Neural progenitor cell (in vitro differentiated cells): Measurements from ENCODE around the gene FLT4. TPM values are rescaled to one million over a fixed set of nuclear protein-coding genes. Genes with fewer than 3 reads are reported as not detected.

Experiments used
- DNase-seq: peaks from one replicate; pipeline ENCODE4 v3.0.0-alpha.2; 2016; ENCODE audit warnings: low spot score
- H2AFZ ChIP-seq: fragments of 200-600 bp; sonication (generic); replicated peaks from 2 replicates; pipeline ENCODE4 v1.6.1; 2016; ENCODE audit warnings: antibody characterized with exemption
- H3F3A ChIP-seq: fragments of 200-600 bp; sonication (generic); 2 replicates; pipeline ENCODE4 v1.6.1; 2016; ENCODE audit warnings: antibody characterized with exemption, low read depth
- H3K27ac ChIP-seq: fragments of 200-600 bp; sonication (generic); 2 replicates; pipeline ENCODE4 v1.5.1; 2016; ENCODE audit warnings: mild to moderate bottlenecking
- H3K27me3 ChIP-seq: fragments of 200-600 bp; sonication (generic); 2 replicates; pipeline ENCODE4 v1.6.1; 2016; ENCODE audit warnings: mild to moderate bottlenecking, moderate library complexity
- H3K36me3 ChIP-seq: fragments of 200-600 bp; sonication (generic); 2 replicates; pipeline ENCODE4 v1.5.1; 2016
- H3K4me1 ChIP-seq: fragments of 200-600 bp; sonication (generic); 2 replicates; pipeline ENCODE4 v1.6.1; 2016; ENCODE audit warnings: mixed run types
- H3K4me2 ChIP-seq: fragments of 200-600 bp; sonication (generic); 2 replicates; pipeline ENCODE4 v1.6.1; 2016
- H3K4me3 ChIP-seq: fragments of 200-600 bp; sonication (generic); 2 replicates; pipeline ENCODE4 v1.5.1; 2016
- H3K79me2 ChIP-seq: fragments of 200-600 bp; sonication (generic); 2 replicates; pipeline ENCODE4 v1.6.1; 2016; ENCODE audit warnings: low read depth
- H3K9ac ChIP-seq: fragments of 200-600 bp; sonication (generic); 2 replicates; pipeline ENCODE4 v1.6.1; 2016
- H3K9me3 ChIP-seq: fragments of 200-600 bp; sonication (generic); 2 replicates; pipeline ENCODE4 v1.5.1; 2016; ENCODE audit warnings: low read depth
- H4K20me1 ChIP-seq: fragments of 200-600 bp; sonication (generic); 2 replicates; pipeline ENCODE4 v1.6.1; 2016; ENCODE audit warnings: low read depth
- H3K27ac Mint-ChIP-seq: 3 replicates; pipeline ENCODE4 v1.8.0; 2021; ENCODE audit warnings: mixed read lengths
- H3K27me3 Mint-ChIP-seq: 2 replicates; pipeline ENCODE4 v1.8.0; 2022; ENCODE audit warnings: low read depth, mild to moderate bottlenecking, inconsistent platforms, moderate library complexity, mixed read lengths; ENCODE audit not compliant: insufficient read depth
- H3K36me3 Mint-ChIP-seq: 3 replicates; pipeline ENCODE4 v1.8.0; 2021; ENCODE audit warnings: mixed read lengths
- H3K4me1 Mint-ChIP-seq: 3 replicates; pipeline ENCODE4 v1.8.0; 2021; ENCODE audit warnings: mixed read lengths
- H3K4me3 Mint-ChIP-seq: 3 replicates; pipeline ENCODE4 v1.8.0; 2021; ENCODE audit warnings: mild to moderate bottlenecking, moderate library complexity, mixed read lengths
- H3K9me3 Mint-ChIP-seq: 3 replicates; pipeline ENCODE4 v1.8.0; 2020; ENCODE audit warnings: mixed read lengths
- CTCF ChIP-seq: fragments of 200-600 bp; sonication (generic); IDR thresholded peaks from 2 replicates; pipeline ENCODE4 v1.5.1; 2017; ENCODE audit warnings: antibody characterized with exemption, mild to moderate bottlenecking
- EZH2 ChIP-seq: fragments of 200-600 bp; sonication (generic); IDR thresholded peaks from 2 replicates; pipeline ENCODE4 v1.6.1; 2017; ENCODE audit warnings: antibody characterized with exemption, mild to moderate bottlenecking, moderate library complexity
- EZH2phosphoT487 ChIP-seq: fragments of 200-600 bp; sonication (generic); IDR thresholded peaks from 2 replicates; pipeline ENCODE4 v1.6.1; 2017; ENCODE audit warnings: antibody characterized with exemption
- total RNA-seq: library from RNA; depleted of rRNA; stranded (reverse); fragments of >200 nt; gene quantifications from 2 replicates; pipeline ENCODE4 v1.2.3, GENCODE V29; 2015; ENCODE audit warnings: low replicate concordance

Gene FLT4
- total RNA-seq, 1 donor from 2014 or later: 2.3 TPM

- Histone ChIP-seq H3K27me3 (peaks cover 22% of the 10 kb centered on the region), H3F3A (no peaks in the 10 kb centered on the region), H3K4me1 (no peaks in the 10 kb centered on the region), H3K9me3 (no peaks in the 10 kb centered on the region), H3K4me2 (no peak overlapping the region), H4K20me1 (no peaks in the 10 kb centered on the region), H3K36me3 (no peaks in the 10 kb centered on the region), H3K9ac (no peak overlapping the region), H3K79me2 (no peaks in the 10 kb centered on the region), H3K27ac (no peak overlapping the region), H2AFZ (no peak overlapping the region), H3K4me3 (no peak overlapping the region)
- no peaks in the 10 kb centered on the region for H3K9me3 Mint-ChIP-seq
- no peaks in the 10 kb centered on the region for H3K36me3 Mint-ChIP-seq
- peaks cover 5% of the 10 kb centered on the region for H3K4me1 Mint-ChIP-seq
- peaks cover 8% of the 10 kb centered on the region for H3K27me3 Mint-ChIP-seq
- TF ChIP-seq EZH2phosphoT487: no peak
- no peak for TF ChIP-seq CTCF
- no peak for TF ChIP-seq EZH2
- no peak overlapping the region for H3K4me3 Mint-ChIP-seq
- DNase-seq: no peak
- no peak overlapping the region for H3K27ac Mint-ChIP-seq
These were observed 28.1 kb downstream of the FLT4 start for GRCh38 chr5:180621311-180621710.

- Histone ChIP-seq H3K4me2 (no peak overlapping the region), H3K4me3 (no peak overlapping the region), H3K79me2 (no peaks in the 10 kb centered on the region), H3K36me3 (no peaks in the 10 kb centered on the region), H3K9ac (no peak overlapping the region), H3K4me1 (no peaks in the 10 kb centered on the region), H4K20me1 (no peaks in the 10 kb centered on the region), H3K27ac (no peak overlapping the region), H2AFZ (no peak overlapping the region), H3F3A (no peaks in the 10 kb centered on the region), H3K27me3 (peaks cover 22% of the 10 kb centered on the region), H3K9me3 (no peaks in the 10 kb centered on the region)
- DNase-seq: no peak
- Mint-ChIP-seq H3K27me3 (peaks cover 8% of the 10 kb centered on the region), H3K27ac (no peak overlapping the region), H3K36me3 (no peaks in the 10 kb centered on the region), H3K4me3 (peak overlapping the region; percentile 82), H3K9me3 (no peaks in the 10 kb centered on the region), H3K4me1 (peaks cover 5% of the 10 kb centered on the region)
- TF ChIP-seq CTCF (no peak), EZH2 (no peak), EZH2phosphoT487 (no peak)
These were observed 29.4 kb downstream of the FLT4 start for GRCh38 chr5:180620014-180620413.

- peaks cover 5% of the 10 kb centered on the region for H3K4me1 Mint-ChIP-seq
- H3K4me3 Mint-ChIP-seq: peak overlapping the region; percentile 82
- H3K9ac ChIP-seq: no peak overlapping the region
- H2AFZ ChIP-seq: no peak overlapping the region
- TF ChIP-seq CTCF: no peak
- no peak for TF ChIP-seq EZH2
- no peak for TF ChIP-seq EZH2phosphoT487
- H3K27me3 Mint-ChIP-seq: peaks cover 8% of the 10 kb centered on the region
- no peaks in the 10 kb centered on the region for H3K36me3 Mint-ChIP-seq
- H3K4me1 ChIP-seq: no peaks in the 10 kb centered on the region
- DNase-seq: no peak
- no peaks in the 10 kb centered on the region for H3F3A ChIP-seq
- no peak overlapping the region for H3K4me2 ChIP-seq
- H3K27ac Mint-ChIP-seq: no peak overlapping the region
- no peaks in the 10 kb centered on the region for H3K36me3 ChIP-seq
- H3K79me2 ChIP-seq: no peaks in the 10 kb centered on the region
- peaks cover 22% of the 10 kb centered on the region for H3K27me3 ChIP-seq
- no peaks in the 10 kb centered on the region for H3K9me3 ChIP-seq
- H3K27ac ChIP-seq: no peak overlapping the region
- H4K20me1 ChIP-seq: no peaks in the 10 kb centered on the region
- no peak overlapping the region for H3K4me3 ChIP-seq
- no peaks in the 10 kb centered on the region for H3K9me3 Mint-ChIP-seq
These were observed 29.9 kb downstream of the FLT4 start for GRCh38 chr5:180619563-180619915.
